ENCODE measurements around the gene STEAP1B. TPM values are rescaled to one million over a fixed set of nuclear protein-coding genes. Genes with fewer than 3 reads are reported as not detected.
"Not testable (repeated sequence)": the region's sequence is repeated elsewhere in the genome, so short reads cannot be mapped to it uniquely, and the experiment has no call there.

STEAP1B gene
- total and polyA plus RNA-seq, 3 donors from 2014 or later = 7.4 to 11.3 (median 11.3) TPM

GRCh38 chr7:22542254-22542653, 42.3 kb upstream of the STEAP1B start:
- no peaks in the 10 kb centered on the region for H3K27me3 ChIP-seq
- 88 to 91% methylated on average over 5 of the region's 5 CpGs for WGBS, 2 donors
- no peak overlapping the region for H3K27ac ChIP-seq
- no peaks in the 10 kb centered on the region for H3K36me3 ChIP-seq (ENCODE audit: low read depth, missing control alignments)
- no peak for DNase-seq
- H3K4me3 ChIP-seq = no peak overlapping the region
- no peak for TF ChIP-seq CTCF (IDR thresholded peaks at IDR 0.05)
- TF ChIP-seq POLR2A (IDR thresholded peaks at IDR 0.05) = no peak
- H3K4me1 ChIP-seq = no peaks in the 10 kb centered on the region
- no peaks in the 10 kb centered on the region for H3K9me3 ChIP-seq
- intact Hi-C loops (cut with DNase I; ENCODE audit: low total_unique reads) = no loop called here

- TF ChIP-seq CTCF (IDR thresholded peaks at IDR 0.05) (no peak), POLR2A (IDR thresholded peaks at IDR 0.05) (no peak)
- WGBS, 2 donors = 93 to 96% methylated on average over 6 of the region's 6 CpGs
Observed at GRCh38 chr7:22541789-22542188, 41.8 kb upstream of the STEAP1B start.

GRCh38 chr7:22528537-22528936, 28.5 kb upstream of the STEAP1B start:
- H3K4me1 ChIP-seq; DNase-seq; intact Hi-C loops (cut with DNase I; ENCODE audit: low total_unique reads); H3K36me3 ChIP-seq (ENCODE audit: low read depth, missing control alignments); H3K9me3 ChIP-seq; H3K27me3 ChIP-seq; H3K4me3 ChIP-seq; H3K27ac ChIP-seq: not testable (repeated sequence)
- 67% methylated on average over 9 of the region's 14 CpGs; no CpG with 5 or more reads in 1 of the 2 donors for WGBS, 2 donors

More at GRCh38 chr7:22541789-22542188, 41.8 kb upstream of the STEAP1B start:
- Histone ChIP-seq H3K27ac (no peak overlapping the region), H3K9me3 (no peaks in the 10 kb centered on the region), H3K36me3 (ENCODE audit: low read depth, missing control alignments) (no peaks in the 10 kb centered on the region), H3K4me3 (no peak overlapping the region), H3K4me1 (no peaks in the 10 kb centered on the region), H3K27me3 (no peaks in the 10 kb centered on the region)
- no peak for DNase-seq
- intact Hi-C loops (cut with DNase I; ENCODE audit: low total_unique reads) = no loop called here

GRCh38 chr7:22524353-22524947, 24.5 kb upstream of the STEAP1B start:
- H3K27ac ChIP-seq; intact Hi-C loops (cut with DNase I; ENCODE audit: low total_unique reads); H3K9me3 ChIP-seq; H3K4me1 ChIP-seq; H3K4me3 ChIP-seq; DNase-seq; H3K36me3 ChIP-seq (ENCODE audit: low read depth, missing control alignments); H3K27me3 ChIP-seq: not testable (repeated sequence)
- 54 to 58% methylated on average over 5 of the region's 5 CpGs for WGBS, 2 donors

GRCh38 chr7:22523478-22524352, 23.7 kb upstream of the STEAP1B start:
- H3K4me1 ChIP-seq; intact Hi-C loops (cut with DNase I; ENCODE audit: low total_unique reads); H3K36me3 ChIP-seq (ENCODE audit: low read depth, missing control alignments); DNase-seq; H3K27ac ChIP-seq; H3K27me3 ChIP-seq; H3K4me3 ChIP-seq; H3K9me3 ChIP-seq: not testable (repeated sequence)
- 46 to 50% methylated on average over 16 of the region's 16 CpGs for WGBS, 2 donors

GRCh38 chr7:22519560-22519959, 19.6 kb upstream of the STEAP1B start:
- 64 to 91% methylated on average over 1 of the region's 1 CpG for WGBS, 2 donors
- intact Hi-C loops (cut with DNase I; ENCODE audit: low total_unique reads); DNase-seq; H3K36me3 ChIP-seq (ENCODE audit: low read depth, missing control alignments); H3K27ac ChIP-seq; H3K4me1 ChIP-seq; H3K4me3 ChIP-seq; H3K27me3 ChIP-seq; H3K9me3 ChIP-seq: not testable (repeated sequence)

- H3K4me1 ChIP-seq; H3K4me3 ChIP-seq; H3K27me3 ChIP-seq; DNase-seq; H3K36me3 ChIP-seq (ENCODE audit: low read depth, missing control alignments); intact Hi-C loops (cut with DNase I; ENCODE audit: low total_unique reads); H3K27ac ChIP-seq; H3K9me3 ChIP-seq: not testable (repeated sequence)
- WGBS, 2 donors = 86 to 90% methylated on average over 4 of the region's 4 CpGs
Observed at GRCh38 chr7:22516950-22517349, 17.0 kb upstream of the STEAP1B start.

- DNase-seq; H3K9me3 ChIP-seq; H3K27ac ChIP-seq; H3K4me3 ChIP-seq; H3K27me3 ChIP-seq; intact Hi-C loops (cut with DNase I; ENCODE audit: low total_unique reads); H3K36me3 ChIP-seq (ENCODE audit: low read depth, missing control alignments); H3K4me1 ChIP-seq: not testable (repeated sequence)
- 82 to 84% methylated on average over 1 of the region's 1 CpG for WGBS, 2 donors
Observed at GRCh38 chr7:22514963-22515362, 15.0 kb upstream of the STEAP1B start.

GRCh38 chr7:22507320-22507719, 7.3 kb upstream of the STEAP1B start:
- DNase-seq = not testable (repeated sequence)
- WGBS, 2 donors = 99 to 100% methylated on average over 3 of the region's 3 CpGs

More at GRCh38 chr7:22507320-22507719, 7.3 kb upstream of the STEAP1B start:
- H3K27ac ChIP-seq; H3K27me3 ChIP-seq; H3K36me3 ChIP-seq (ENCODE audit: low read depth, missing control alignments); H3K4me1 ChIP-seq; H3K4me3 ChIP-seq; H3K9me3 ChIP-seq; intact Hi-C loops (cut with DNase I; ENCODE audit: low total_unique reads): not testable (repeated sequence)
